HG02798 (cell line): ENCODE measurements around the gene EREG.

Experiments used
- ATAC-seq: cut with Tn5 transposase; IDR thresholded peaks from one replicate; pipeline ENCODE4 v1.9.1; 2021; ENCODE audit warnings: mild to moderate bottlenecking; ENCODE audit not compliant: unreplicated experiment, poor library complexity

Gene EREG

DNA sequence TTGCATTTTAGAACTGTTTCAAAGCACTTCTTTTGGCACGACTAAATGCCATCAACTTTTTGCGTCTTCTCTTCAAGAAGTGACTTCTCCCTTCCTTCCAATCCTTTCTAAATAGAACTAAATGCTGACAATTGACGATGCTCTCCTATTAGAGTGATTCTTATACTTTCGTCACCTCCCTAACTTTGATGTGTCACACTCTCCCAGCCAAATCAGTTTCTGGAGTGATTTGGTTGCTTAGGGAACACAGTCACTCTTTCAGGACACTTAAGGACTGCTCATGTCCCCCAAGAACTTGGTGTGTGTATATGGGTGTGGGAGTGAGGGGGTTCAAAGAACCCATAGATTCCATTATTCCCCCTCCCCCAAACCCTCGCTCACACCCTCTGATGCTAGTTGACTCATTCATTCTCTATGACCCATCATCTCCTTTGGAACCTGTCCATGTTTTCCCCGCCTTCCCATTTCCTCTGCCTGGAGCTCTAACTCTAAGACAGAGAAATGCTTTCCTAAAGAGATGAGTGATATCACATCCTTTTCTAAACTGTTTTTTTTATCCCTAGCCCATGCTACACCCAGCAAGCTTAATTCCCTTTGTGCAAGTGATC lies 53.2 kb downstream of the EREG start:
- ATAC-seq, result no peak

DNA sequence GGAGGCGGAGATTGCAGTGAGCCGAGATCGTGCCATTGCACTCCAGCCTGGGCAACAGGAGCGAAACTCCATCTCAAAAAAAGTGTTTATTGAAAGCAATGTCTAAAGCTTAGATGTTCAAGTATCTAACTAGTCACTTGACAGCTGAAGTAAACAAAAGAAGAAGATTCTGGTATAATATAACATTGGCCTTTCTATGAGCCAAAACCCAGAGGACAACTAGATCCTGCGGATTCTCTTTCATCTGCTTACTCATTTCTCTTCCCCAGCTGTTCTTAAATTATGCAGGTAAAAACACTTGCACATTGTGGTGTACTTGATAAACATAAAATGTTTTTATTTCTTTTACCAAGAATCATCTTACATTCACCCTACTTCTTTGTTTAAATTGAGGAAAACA lies 55.9 kb downstream of the EREG start:
- no peak for ATAC-seq

DNA sequence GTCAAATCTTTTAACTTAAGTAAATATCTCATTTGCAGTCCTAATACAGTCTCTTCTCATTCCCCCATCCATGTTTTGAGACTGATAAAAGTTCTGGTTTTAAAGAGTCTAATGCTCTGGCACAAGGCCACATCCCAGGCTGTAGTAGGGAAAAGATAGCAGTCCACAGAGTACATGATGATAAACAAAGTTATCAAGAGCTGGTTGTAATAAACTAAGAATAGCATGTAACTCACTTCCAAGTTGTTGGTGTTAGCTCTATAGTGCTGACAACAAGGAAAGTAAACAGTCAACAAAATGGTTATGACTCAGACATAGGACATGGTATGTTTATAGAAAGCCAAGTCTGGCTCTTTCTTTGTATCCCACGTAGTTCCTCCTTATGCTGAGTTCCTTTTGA lies 58.2 kb downstream of the EREG start:
- ATAC-seq, result no peak

DNA sequence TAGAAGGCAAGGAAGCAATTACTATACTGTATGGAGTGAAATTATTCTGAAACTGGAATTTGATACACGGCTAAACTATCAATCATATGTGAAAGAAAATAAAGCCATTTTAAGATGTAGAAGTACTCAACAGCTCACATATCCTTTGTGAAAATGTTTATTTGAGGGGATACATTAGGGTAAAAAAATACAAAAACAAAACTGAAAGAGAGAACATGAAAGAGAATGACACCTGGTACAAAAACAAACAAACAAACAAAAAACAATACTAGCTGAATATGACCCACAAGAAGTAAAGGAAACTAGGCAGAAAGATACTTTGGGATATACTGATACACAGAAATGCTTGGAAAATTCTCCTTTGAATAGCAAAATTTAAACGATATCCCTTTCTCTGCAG lies 59.2 kb downstream of the EREG start:
- peak; percentile 60 for ATAC-seq

DNA sequence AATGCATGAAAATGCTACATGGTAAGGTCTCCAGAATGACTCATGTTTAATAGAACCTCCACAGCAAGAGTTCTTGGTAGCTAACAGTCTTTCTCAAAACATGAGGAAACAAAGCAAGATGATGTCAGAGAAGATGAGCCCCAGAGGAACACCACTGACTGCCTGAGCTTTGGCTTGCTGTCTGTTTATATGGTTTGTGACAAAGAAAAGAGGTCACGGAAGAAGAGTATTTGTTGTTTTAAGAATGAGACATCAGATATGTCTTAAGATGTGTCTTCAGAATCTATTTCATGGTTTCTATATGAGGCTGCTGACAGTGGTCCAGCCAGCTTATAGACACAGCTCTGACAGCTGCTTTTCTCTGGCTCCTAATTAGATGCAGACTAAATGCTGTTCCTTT lies 61.2 kb downstream of the EREG start:
- ATAC-seq, result no peak

DNA sequence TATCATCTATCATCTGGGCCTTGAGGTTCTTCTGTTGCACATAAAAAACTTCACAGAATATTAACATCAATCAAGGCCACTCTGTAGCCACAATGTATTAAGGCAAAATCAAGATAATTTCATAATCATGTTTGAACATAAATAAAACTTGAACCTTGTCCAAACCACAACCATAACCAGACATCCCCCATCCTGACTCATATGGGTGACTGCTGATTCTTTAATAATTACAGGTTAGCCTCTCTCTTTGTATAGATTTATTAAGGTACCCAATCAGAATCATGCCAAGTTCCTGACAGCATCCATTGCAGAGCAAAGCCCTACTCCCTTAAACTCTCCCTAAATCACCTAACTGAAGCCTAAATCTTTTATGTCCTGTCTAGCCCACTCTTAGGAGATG lies 63.3 kb downstream of the EREG start:
- no peak for ATAC-seq

DNA sequence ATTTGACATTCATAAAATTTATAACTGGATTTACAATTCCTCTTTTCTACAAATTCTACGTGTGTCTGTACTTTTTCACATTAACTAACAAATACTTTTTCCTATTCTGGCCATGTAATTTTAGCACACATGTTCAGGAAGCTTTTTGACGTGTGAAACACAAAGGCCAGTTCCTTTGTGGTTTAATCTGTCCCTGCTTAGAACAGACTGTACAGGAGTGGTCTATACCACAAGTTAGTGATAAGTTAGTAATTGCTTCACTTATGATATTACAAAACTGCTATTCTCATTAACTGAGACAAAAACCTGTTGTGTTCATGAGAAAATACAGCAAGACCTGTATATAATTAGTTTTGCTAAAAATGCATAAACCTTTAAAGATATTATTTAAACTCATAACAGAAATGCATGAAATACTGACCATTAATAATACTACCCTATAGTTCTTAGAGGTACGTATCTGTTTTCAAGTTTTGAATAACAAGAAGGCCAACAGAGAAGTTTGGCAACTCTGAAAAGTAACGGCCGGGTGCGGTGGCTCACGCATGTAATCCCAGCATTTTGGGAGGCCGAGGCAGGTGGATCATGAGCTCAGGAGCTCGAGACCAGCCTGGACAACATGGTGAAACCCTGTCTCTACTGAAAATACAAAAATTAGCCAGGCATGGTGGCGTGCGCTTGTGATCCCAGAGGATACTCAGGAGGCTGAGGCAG lies 66.3 kb downstream of the EREG start:
- no peak for ATAC-seq

DNA sequence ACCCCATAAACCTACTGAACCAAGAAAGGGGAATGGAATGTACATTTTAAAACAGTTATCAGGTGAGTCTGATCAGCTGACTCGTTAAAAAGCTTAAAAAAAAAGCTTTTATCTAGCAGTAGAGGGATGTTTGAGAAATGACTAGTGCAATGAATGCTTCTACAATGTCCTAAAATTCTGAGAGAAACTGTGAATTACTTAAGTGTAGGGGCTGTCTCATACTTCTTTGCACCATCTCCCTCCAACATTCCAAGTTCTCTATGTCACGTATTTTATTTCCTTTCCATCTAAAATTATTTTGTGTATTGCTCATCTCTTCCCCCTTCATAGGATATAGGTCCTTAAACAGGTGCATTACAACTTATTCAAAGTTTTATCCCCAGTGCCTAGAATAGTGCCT lies 68.1 kb downstream of the EREG start:
- no peak for ATAC-seq

DNA sequence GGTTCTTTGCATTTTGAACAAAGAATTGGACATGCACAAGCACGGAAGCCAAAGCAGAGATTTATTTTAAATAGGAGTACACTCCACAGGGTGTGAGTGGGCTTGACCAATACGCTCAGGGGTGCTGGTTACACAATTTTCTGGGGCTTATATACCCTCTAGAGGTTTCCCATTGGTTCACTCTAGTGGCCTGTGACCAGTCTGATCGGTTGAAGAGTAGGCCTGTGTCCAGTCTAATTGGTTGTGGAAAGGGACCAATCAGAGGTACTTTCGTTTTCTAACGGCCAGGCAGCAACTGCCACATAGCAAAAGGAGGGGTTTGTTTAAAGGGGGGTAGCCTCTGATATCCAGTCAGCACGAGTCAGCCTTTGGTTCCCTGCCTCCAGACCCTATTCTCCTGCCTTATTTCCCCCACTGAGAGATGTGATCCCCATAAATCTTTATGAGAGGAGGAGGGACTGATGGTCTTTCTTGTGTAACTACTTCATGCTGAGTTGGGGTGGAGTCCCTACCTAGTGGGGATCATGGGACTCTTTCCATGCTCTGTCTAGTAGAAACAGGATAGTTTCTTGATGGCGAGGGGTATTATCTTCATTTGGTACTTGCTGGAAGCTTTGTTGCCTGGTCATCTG lies 68.7 kb downstream of the EREG start:
- no peak for ATAC-seq

DNA sequence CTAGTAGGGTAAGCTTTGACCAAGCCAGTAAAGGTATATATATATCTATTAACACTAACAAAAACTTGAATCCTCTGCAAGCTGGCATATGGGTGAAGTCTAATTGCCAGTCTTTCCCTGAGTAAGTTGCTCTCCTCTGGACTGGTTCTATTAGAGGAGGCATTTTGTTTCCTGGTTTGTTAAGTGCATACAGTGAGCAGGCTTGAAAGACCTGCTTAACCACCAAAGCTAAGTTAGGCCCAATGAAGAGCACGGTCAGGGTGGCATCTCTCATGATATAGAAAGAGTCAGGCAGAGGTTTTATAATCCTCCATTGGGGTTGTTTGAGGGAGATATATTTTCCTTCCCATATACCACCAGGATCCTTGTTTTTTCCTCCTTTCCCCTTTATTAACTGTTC lies 70.4 kb downstream of the EREG start:
- ATAC-seq, result no peak

DNA sequence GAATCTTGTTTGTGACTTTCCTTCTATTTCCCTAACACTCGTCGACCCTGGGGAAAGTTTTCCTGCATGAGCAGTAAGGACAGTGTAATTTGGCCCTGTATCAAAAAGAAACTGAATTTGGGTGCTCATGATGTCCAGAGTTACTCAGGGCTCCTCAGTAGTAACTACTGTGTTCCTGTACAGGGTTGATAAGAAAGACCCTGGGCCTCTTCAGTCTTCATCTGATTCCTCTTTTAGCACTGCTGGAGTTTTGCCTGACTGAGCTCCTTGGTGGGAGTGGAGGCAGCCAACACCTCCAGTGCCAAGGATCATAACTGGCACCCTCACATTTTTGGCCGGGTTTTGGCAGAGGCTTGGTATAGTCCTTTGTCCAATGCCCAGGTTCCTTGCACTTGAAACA lies 72.9 kb downstream of the EREG start:
- ATAC-seq, result no peak
